GM21515 (cell line): Measurements from ENCODE around the gene C1QTNF3.

Source experiments
- ATAC-seq: cut with Tn5 transposase; IDR thresholded peaks from one replicate; pipeline ENCODE4 v1.9.1; 2021; ENCODE audit not compliant: unreplicated experiment

Gene C1QTNF3

DNA sequence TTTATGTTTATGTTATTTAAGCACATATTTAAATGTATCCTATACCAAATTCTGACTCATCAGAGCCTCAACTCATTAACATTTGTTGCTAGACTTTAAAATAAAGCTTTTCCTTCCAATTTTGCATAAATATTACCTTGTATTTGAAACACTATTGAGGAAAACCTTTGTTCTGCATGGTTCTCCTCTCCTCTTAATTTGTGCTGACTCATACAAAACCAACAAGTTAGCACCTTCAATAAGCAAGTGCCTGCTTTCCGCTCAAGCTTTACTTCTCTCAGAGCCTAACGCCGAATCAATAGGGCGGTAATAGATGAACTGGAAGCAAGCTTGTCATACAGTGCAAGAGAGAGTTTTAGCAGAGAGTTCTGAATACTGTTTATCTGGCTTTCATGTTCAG, 43.0 kb downstream of the C1QTNF3 start:
- no peak for ATAC-seq

DNA sequence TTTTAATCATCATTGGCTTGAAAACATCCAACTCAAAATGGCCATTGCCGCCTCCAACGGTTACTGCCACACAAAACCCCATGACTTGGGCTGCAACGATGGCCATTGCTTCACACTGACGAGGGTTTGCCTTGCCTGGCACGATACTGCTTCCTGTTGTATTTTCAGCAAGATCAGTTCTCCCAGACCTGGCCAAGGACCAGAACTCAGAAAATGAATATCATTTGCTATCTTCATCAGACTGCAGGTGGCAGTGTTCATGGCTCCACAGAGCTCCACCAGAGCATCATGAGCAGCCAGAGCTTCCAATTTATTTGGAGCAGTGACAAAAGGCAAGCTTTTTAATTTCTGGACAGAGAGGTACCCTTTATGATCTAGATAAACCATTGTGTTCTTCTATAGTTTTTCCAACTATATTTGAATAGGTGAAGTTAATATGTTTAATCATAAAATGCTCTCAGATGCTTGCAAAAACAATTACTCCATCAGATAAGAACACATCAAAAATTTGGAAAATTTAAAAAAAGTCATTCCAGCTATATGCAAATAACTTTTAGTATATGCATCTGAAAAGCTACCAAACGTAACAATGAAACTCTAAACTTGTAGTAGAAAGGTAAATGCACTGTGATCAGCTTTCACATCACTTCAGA, 45.6 kb downstream of the C1QTNF3 start:
- ATAC-seq, result peak; percentile 66

GRCh38 chr5:33995865-33996264, 47.1 kb downstream of the C1QTNF3 start:
- no peak for ATAC-seq

- ATAC-seq, result no peak
These were observed 48.2 kb downstream of the C1QTNF3 start for GRCh38 chr5:33994845-33995244.

GRCh38 chr5:33992864-33993263, 50.1 kb downstream of the C1QTNF3 start:
- no peak for ATAC-seq

- ATAC-seq, result no peak
These were observed 57.6 kb downstream of the C1QTNF3 start for GRCh38 chr5:33985447-33985846.

GRCh38 chr5:33984671-33985124, 58.3 kb downstream of the C1QTNF3 start, which contains the start of gene SLC45A2:
Gene SLC45A2 (minus strand): TSS chr5:33984693. CDS start chr5:33984583, 110 bp downstream.
- ATAC-seq, result no peak

DNA sequence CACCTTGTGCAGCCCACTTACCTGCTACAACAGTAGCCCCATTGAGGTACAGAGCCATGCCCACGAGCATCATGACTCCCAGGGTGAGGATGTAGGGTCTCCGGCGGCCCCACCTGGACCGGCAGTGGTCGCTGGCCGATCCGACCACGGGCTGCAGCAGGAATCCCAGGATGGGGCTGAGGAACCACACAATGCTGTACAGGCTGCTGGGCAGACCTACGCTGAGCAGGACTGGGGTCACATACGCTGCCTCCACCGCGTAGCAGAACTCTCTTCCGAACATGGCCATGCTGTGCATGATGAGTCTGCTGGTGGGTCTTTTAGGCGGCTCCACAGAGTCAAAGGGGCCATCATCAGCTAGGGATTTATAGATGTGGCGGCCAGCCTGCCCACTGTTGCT, 58.8 kb downstream of the C1QTNF3 start:
- ATAC-seq, result no peak

GRCh38 chr5:33981408-33982162, 61.4 kb downstream of the C1QTNF3 start:
- no peak for ATAC-seq

DNA sequence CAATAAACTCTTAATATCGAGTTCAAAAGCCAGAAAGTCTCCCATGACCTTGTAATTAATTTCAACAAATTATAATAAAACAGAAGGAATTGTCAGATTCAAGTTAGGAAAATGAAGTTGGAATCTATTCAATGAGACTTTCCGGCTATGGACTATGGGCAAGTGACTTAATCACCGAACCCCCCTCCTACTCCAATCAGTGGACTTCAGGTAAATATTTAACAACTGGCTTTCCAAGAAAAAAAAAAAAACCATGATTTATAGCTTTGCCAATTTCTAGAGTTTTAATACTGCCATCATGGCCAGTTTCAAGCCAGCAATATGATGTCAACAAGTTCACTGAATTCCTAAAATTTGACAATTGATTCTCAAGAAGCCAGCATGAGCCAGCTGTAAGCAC, 63.0 kb downstream of the C1QTNF3 start:
- ATAC-seq, result no peak

DNA sequence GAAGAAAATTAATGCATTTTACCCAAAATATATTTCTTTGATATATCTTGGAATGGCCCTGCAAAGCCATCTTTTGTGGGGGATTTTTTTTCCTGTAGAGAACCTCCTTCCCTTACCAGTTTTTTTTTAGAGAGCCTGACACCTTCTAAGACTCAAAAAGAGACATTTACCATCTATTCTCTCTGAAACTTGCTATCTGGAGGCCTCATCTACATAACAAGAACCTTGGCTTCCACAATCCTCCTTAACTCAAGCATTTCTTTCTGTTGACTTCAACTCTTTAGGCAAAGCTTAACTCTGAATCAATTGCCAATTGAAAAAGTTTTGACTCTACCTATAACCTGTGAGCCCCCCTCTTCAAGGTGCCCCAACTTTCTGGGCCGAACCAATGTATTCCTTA, 64.7 kb downstream of the C1QTNF3 start:
- ATAC-seq, result no peak

DNA sequence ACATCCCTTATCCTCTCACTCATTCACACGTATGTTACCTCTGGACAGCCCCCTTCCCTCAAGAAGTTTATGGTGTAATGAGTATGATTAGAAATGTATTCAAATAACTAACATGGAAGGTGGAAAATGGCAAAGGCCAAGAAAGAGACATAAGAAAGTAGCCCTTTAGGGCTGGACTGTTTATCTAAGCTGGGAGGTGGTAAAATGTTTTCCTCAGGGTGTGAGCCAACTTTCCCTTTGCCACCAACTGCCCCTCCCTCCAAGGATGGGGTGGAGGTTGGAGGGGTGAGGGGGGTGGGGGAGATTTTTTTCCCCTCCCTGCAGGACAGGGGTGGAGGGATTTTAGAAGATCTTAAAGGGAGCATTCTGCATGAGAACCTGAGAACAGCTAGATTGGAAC, 66.7 kb downstream of the C1QTNF3 start:
- no peak for ATAC-seq

- no peak for ATAC-seq
These were observed 67.2 kb downstream of the C1QTNF3 start for GRCh38 chr5:33975852-33976251.

GRCh38 chr5:33973271-33973670, 69.7 kb downstream of the C1QTNF3 start:
- peak; percentile 62 for ATAC-seq

- ATAC-seq, result peak; percentile 61
These were observed 73.2 kb downstream of the C1QTNF3 start for GRCh38 chr5:33969572-33970452.

- ATAC-seq, result no peak
These were observed 74.6 kb downstream of the C1QTNF3 start for GRCh38 chr5:33968211-33969005.
